Measurements from ENCODE around the gene SULT4A1. TPM values are rescaled to one million over a fixed set of nuclear protein-coding genes. Genes with fewer than 3 reads are reported as not detected.

The SULT4A1 gene
- total RNA-seq, 1 experiment from 2014 or later = 15.0 TPM

GRCh38 chr22:43897751-43898261, 35.5 kb upstream of the SULT4A1 start:
- H3K4me2 ChIP-seq (ENCODE audit: insufficient read depth, insufficient read length, low read length) = no peak overlapping the region

More at GRCh38 chr22:43897751-43898261, 35.5 kb upstream of the SULT4A1 start:
- Mint-ChIP-seq H3K36me3 (ENCODE audit: insufficient read depth in 1 of 3, low read depth in 3 of 3) (no peaks in the 10 kb centered on the region), H3K4me1 (peaks cover 2 to 7% of the 10 kb centered on the region in 2 experiments; a peak in 1 of 4 replicates), H3K9me3 (peaks cover 0 to 2% of the 10 kb centered on the region in 2 experiments; a peak in 1 of 5 replicates), H3K27me3 (ENCODE audit: low read depth) (peaks cover 27% of the 10 kb centered on the region), H3K4me3 (no peak overlapping the region), H3K27ac (peak overlapping the region in 1 of 3 experiments; percentile 52; a peak in 1 of 7 replicates)
- H4K5ac ChIP-seq (ENCODE audit: insufficient read length, low read depth, low read length) = no peak overlapping the region
- H3K9ac ChIP-seq (ENCODE audit: extremely low read depth, insufficient read length, low read length) = no peak overlapping the region
- H3K4me1 ChIP-seq (ENCODE audit: insufficient read depth, low read length) = no peaks in the 10 kb centered on the region
- no peaks in the 10 kb centered on the region for H3K79me1 ChIP-seq (ENCODE audit: insufficient read depth, low read depth, low read length, poor library complexity, severe bottlenecking)
- no peak overlapping the region for H3K27ac ChIP-seq (ENCODE audit: insufficient read length, low read depth, low read length)
- H3K79me2 ChIP-seq (ENCODE audit: insufficient read depth, low read length) = no peaks in the 10 kb centered on the region
- H2BK5ac ChIP-seq (ENCODE audit: insufficient read length, low read length) = no peak overlapping the region
- no peak overlapping the region for H3T11ph ChIP-seq (ENCODE audit: low read length)
- H3K27me3 ChIP-seq (ENCODE audit: insufficient read depth, low read length) = no peaks in the 10 kb centered on the region; the same call in 1 of the 2 replicates
- no peak overlapping the region for H2BK12ac ChIP-seq (ENCODE audit: insufficient read length, low read depth, low read length)
- no peak overlapping the region for H3K4ac ChIP-seq (ENCODE audit: low read depth, low read length)
- H2AFZ ChIP-seq (ENCODE audit: low read length) = no peak overlapping the region
- no peak overlapping the region for H2BK15ac ChIP-seq (ENCODE audit: low read depth, low read length)
- DNase-seq = no peak
- H4K91ac ChIP-seq (ENCODE audit: insufficient read length, low read depth, low read length) = no peak overlapping the region
- H4K20me1 ChIP-seq (ENCODE audit: control insufficient read depth, insufficient read depth, insufficient read length) = no peaks in the 10 kb centered on the region
- no peak overlapping the region for H2BK120ac ChIP-seq (ENCODE audit: low read depth, low read length, poor library complexity, severe bottlenecking)
- no peak overlapping the region for H3K23ac ChIP-seq (ENCODE audit: insufficient read length, low read depth, low read length)
- no peak overlapping the region for H2AK5ac ChIP-seq (ENCODE audit: insufficient read length, low read length)
- WGBS (ENCODE audit: extremely low coverage, insufficient read length, low lambda C conversion rate) = no CpG with 5 or more reads among the region's 12 CpGs
- H3K9me3 ChIP-seq (ENCODE audit: control insufficient read depth, low read depth, low read length) = no peaks in the 10 kb centered on the region
- no peak overlapping the region for H3K18ac ChIP-seq (ENCODE audit: insufficient read length, low read depth, low read length)
- no peak overlapping the region for H3K14ac ChIP-seq (ENCODE audit: insufficient read depth, low read length)
- H3K56ac ChIP-seq (ENCODE audit: insufficient read length, low read depth, low read length) = no peak overlapping the region
- H4K8ac ChIP-seq (replicated peaks; ENCODE audit: insufficient read length, low read depth, low read length) = no peak overlapping the region
- no peak overlapping the region for H2BK20ac ChIP-seq (ENCODE audit: low read depth, low read length, poor library complexity, severe bottlenecking)
- no peak for TF ChIP-seq CTCF (conservative IDR thresholded peaks at IDR 0.05)
- H3K23me2 ChIP-seq (ENCODE audit: insufficient read length, low read depth, low read length, poor library complexity, severe bottlenecking) = no peaks in the 10 kb centered on the region

Data from H9 (cell line).